Neuronal stem cell (in vitro differentiated cells): ENCODE measurements around the gene CC2D2B.

ENCODE experiments used
- DNase-seq: peaks from one replicate; pipeline ENCODE4 v3.0.0-alpha.2; 2013; ENCODE audit warnings: low spot score
- H2AFZ ChIP-seq: one replicate; pipeline ENCODE4 v1.6.1; 2013; ENCODE audit warnings: mild to moderate bottlenecking, low read length, inconsistent platforms
- H2AK5ac ChIP-seq: 2 replicates; pipeline ENCODE4 v1.6.1; 2013; ENCODE audit warnings: low read depth, mild to moderate bottlenecking, inconsistent platforms, low read length, moderate library complexity, mixed read lengths
- H2BK120ac ChIP-seq: 2 replicates; pipeline ENCODE4 v1.6.1; 2013; ENCODE audit warnings: low read depth, mild to moderate bottlenecking, inconsistent platforms, low read length, moderate library complexity, mixed read lengths
- H2BK12ac ChIP-seq: one replicate; pipeline ENCODE4 v1.6.1; 2013; ENCODE audit warnings: low read length, inconsistent platforms
- H2BK15ac ChIP-seq: 2 replicates; pipeline ENCODE4 v1.6.1; 2013; ENCODE audit warnings: mild to moderate bottlenecking, low read length, inconsistent platforms, mixed read lengths
- H2BK5ac ChIP-seq: one replicate; pipeline ENCODE4 v1.6.1; 2013; ENCODE audit warnings: inconsistent platforms, mild to moderate bottlenecking, low read length, moderate library complexity
- H3K14ac ChIP-seq: one replicate; pipeline ENCODE4 v1.6.1; 2013; ENCODE audit warnings: low read length, inconsistent platforms
- H3K18ac ChIP-seq: 2 replicates; pipeline ENCODE4 v1.6.1; 2013; ENCODE audit warnings: low read length, inconsistent platforms
- H3K23ac ChIP-seq: 2 replicates; pipeline ENCODE4 v1.6.1; 2013; ENCODE audit warnings: low read depth, mild to moderate bottlenecking, mixed read lengths, low read length, inconsistent platforms; ENCODE audit not compliant: poor library complexity
- H3K27ac ChIP-seq: replicated peaks from 3 replicates; pipeline ENCODE4 v1.5.1; 2013; ENCODE audit warnings: low read length, inconsistent platforms
- H3K27me3 ChIP-seq, 3 experiments: 2 replicates each; pipeline ENCODE4 v1.6.1; 2013; ENCODE audit warnings: low read length in 3 of 3, mild to moderate bottlenecking in 2 of 3, inconsistent platforms in 1 of 3, low read depth in 1 of 3, mixed read lengths in 1 of 3, moderate library complexity in 1 of 3; ENCODE audit not compliant: control insufficient read depth in 3 of 3, insufficient read depth in 3 of 3
- H3K36me3 ChIP-seq, 2 donors: replicated peaks in 1 of 2; 2 replicates each; pipeline ENCODE4 v1.6.1; 2013; ENCODE audit warnings: low read length in 2 of 2; ENCODE audit not compliant: control insufficient read depth in 2 of 2, insufficient read depth in 2 of 2
- H3K4ac ChIP-seq: 2 replicates; pipeline ENCODE4 v1.6.1; 2013; ENCODE audit warnings: inconsistent platforms, mild to moderate bottlenecking, low read length, moderate library complexity
- H3K4me1 ChIP-seq, 2 donors: 1 replicate in 1 of 2; 2 replicates in 1 of 2; pipeline ENCODE4 v1.6.1; 2013; ENCODE audit warnings: low read length in 2 of 2, low read depth in 1 of 2; ENCODE audit not compliant: control insufficient read depth in 2 of 2, insufficient read depth in 1 of 2
- H3K4me2 ChIP-seq: one replicate; pipeline ENCODE4 v1.6.1; 2013; ENCODE audit warnings: mild to moderate bottlenecking, low read length, inconsistent platforms; ENCODE audit not compliant: insufficient read depth, poor library complexity, severe bottlenecking
- H3K4me3 ChIP-seq, 2 donors: 2 replicates each; pipeline ENCODE4 v1.5.1; 2013; ENCODE audit warnings: low read length in 2 of 2, mild to moderate bottlenecking in 2 of 2, inconsistent platforms in 1 of 2, moderate library complexity in 1 of 2
- H3K79me1 ChIP-seq: one replicate; pipeline ENCODE4 v1.6.1; 2013; ENCODE audit warnings: low read depth, mild to moderate bottlenecking, inconsistent platforms, low read length, moderate library complexity
- H3K9ac ChIP-seq: one replicate; pipeline ENCODE4 v1.6.1; 2013; ENCODE audit warnings: mild to moderate bottlenecking, low read depth, low read length, inconsistent platforms; ENCODE audit not compliant: poor library complexity
- H3K9me3 ChIP-seq, 2 donors: replicated peaks in 1 of 2; 2 replicates each; pipeline versions ENCODE3 to v1.6.1; 2013; ENCODE audit warnings: low read length in 2 of 2, mild to moderate bottlenecking in 2 of 2, inconsistent platforms in 1 of 2, low read depth in 1 of 2, mixed read lengths in 1 of 2, moderate library complexity in 1 of 2; ENCODE audit not compliant: control insufficient read depth in 2 of 2, insufficient read depth in 1 of 2
- H4K8ac ChIP-seq: one replicate; pipeline ENCODE4 v1.6.1; 2013; ENCODE audit warnings: low read depth, mild to moderate bottlenecking, inconsistent platforms, low read length, moderate library complexity
- H4K91ac ChIP-seq: one replicate; pipeline ENCODE4 v1.6.1; 2013; ENCODE audit warnings: low read length, low read depth, mild to moderate bottlenecking, inconsistent platforms; ENCODE audit not compliant: poor library complexity
- WGBS, 2 donors: extraction: QIAGEN DNeasy Blood & Tissue Kit; methylation state at CpG; one replicate each; pipeline ENCODE4 v1.1.7; 2013; ENCODE audit warnings: missing lambda C conversion rate in 2 of 2, mixed read lengths in 1 of 2; ENCODE audit not compliant: insufficient read length in 2 of 2, insufficient replicate concordance in 1 of 2; ENCODE audit errors: extremely low coverage in 2 of 2; 5-methylcytosine and 5-hydroxymethylcytosine counted together
- small RNA-seq: library from polyadenylated mRNA; stranded (forward); fragments of <200 nt; extraction: miRNeasy Mini kit (QIAGEN cat#:217004); gene quantifications from one replicate; pipeline ENCODE3, GENCODE V24; 2013; ENCODE audit not compliant: insufficient read depth

CC2D2B gene

DNA sequence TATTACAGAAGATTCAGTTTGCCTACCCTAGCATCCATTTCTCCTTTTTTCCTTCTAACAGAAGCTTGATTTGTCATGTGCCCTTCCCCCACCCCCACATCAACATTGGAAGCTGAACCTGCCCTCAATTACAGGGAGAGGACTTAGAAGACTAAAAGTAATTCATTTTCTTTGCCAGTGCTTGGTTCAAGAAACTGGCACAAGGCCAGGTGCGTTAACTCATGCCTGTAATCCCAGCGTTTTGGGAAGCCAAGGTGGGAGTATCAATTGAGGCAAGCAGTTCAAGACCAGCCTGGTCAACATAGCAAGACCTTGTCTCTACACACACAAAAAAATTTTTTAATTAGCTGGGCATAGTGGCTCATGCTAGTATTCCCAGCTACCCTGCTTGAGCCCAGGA, 168.2 kb downstream of the CC2D2B start:
- no peak overlapping the region for H3K9ac ChIP-seq
- DNase-seq, result no peak
- no peaks in the 10 kb centered on the region for H3K27me3 ChIP-seq
- H2BK120ac ChIP-seq, result no peak overlapping the region
- H2BK12ac ChIP-seq, result no peak overlapping the region
- no peak overlapping the region for H3K23ac ChIP-seq
- no peaks in the 10 kb centered on the region for H3K36me3 ChIP-seq
- H4K8ac ChIP-seq, result no peak overlapping the region
- H2AK5ac ChIP-seq, result no peak overlapping the region
- no CpG with 5 or more reads among the region's 2 CpGs for WGBS, 2 donors
- no peaks in the 10 kb centered on the region for H3K4me1 ChIP-seq
- H3K4me3 ChIP-seq, result no peak overlapping the region
- no peak overlapping the region for H3K4ac ChIP-seq
- H2BK15ac ChIP-seq, result no peak overlapping the region
- no peak overlapping the region for H3K27ac ChIP-seq
- H3K4me2 ChIP-seq, result no peak overlapping the region
- H2AFZ ChIP-seq, result no peak overlapping the region
- no peaks in the 10 kb centered on the region for H3K9me3 ChIP-seq
- H4K91ac ChIP-seq, result no peak overlapping the region
- H3K14ac ChIP-seq, result no peak overlapping the region
- H3K18ac ChIP-seq, result no peak overlapping the region
- no peaks in the 10 kb centered on the region for H3K79me1 ChIP-seq
- no peak overlapping the region for H2BK5ac ChIP-seq

DNA sequence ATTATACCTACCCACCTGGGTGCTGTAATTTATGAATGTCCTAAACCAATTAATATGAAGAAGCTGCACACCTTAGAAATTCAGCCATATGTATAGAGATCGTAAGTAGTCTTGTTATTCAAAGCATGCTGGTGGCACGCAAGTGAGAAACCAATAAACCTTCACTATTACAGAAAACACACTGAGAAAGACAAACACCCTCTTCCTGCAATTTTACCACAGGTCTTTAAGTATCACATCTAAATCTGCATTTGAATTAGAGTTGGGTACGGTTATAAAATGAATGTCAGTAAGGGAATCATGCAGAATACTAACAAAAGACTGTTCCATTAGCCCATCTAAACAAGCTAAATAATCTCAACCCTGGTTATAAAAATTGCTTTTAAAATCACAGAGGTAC, 169.4 kb downstream of the CC2D2B start:
- no peak overlapping the region for H2BK120ac ChIP-seq
- H2AK5ac ChIP-seq, result no peak overlapping the region
- no peaks in the 10 kb centered on the region for H3K27me3 ChIP-seq
- H2AFZ ChIP-seq, result no peak overlapping the region
- H3K36me3 ChIP-seq, result no peaks in the 10 kb centered on the region
- H3K4me2 ChIP-seq, result no peak overlapping the region
- H3K79me1 ChIP-seq, result no peaks in the 10 kb centered on the region
- H2BK15ac ChIP-seq, result no peak overlapping the region
- no peak overlapping the region for H2BK12ac ChIP-seq
- no peak overlapping the region for H3K4ac ChIP-seq
- no peak overlapping the region for H3K9ac ChIP-seq
- no peaks in the 10 kb centered on the region for H3K4me1 ChIP-seq
- no peaks in the 10 kb centered on the region for H3K9me3 ChIP-seq
- WGBS, 2 donors, result no CpG with 5 or more reads among the region's 3 CpGs
- no peak overlapping the region for H3K18ac ChIP-seq
- no peak overlapping the region for H3K14ac ChIP-seq
- H4K8ac ChIP-seq, result no peak overlapping the region
- H4K91ac ChIP-seq, result no peak overlapping the region
- no peak overlapping the region for H3K23ac ChIP-seq
- no peak overlapping the region for H3K4me3 ChIP-seq
- DNase-seq, result no peak
- H2BK5ac ChIP-seq, result no peak overlapping the region
- H3K27ac ChIP-seq, result no peak overlapping the region

DNA sequence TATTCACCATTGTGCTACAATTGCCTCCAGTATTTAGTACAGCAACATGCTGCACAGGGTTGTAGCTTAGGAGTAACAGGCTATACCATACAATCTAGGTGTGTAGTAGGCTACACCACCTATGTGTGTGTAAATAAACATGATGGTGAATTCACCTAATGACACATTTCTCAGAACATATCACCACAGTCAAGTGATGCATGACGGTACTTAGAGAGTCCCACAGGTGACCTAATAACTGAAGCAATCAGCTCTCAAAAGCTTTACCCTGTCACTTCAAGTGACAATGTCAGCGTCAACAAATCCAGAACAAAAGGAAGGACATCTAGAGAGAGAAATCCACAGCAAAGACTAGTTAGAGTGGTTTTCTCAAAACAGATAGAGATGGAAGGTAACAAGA, 174.4 kb downstream of the CC2D2B start:
- no peak overlapping the region for H4K8ac ChIP-seq
- H3K27me3 ChIP-seq, result peaks cover 0 to 3% (median 0%) of the 10 kb centered on the region in 3 experiments
- H2AFZ ChIP-seq, result no peak overlapping the region
- WGBS, 2 donors, result no CpG with 5 or more reads among the region's 2 CpGs
- H2BK15ac ChIP-seq, result no peak overlapping the region
- no peaks in the 10 kb centered on the region for H3K36me3 ChIP-seq
- H4K91ac ChIP-seq, result no peak overlapping the region
- no peak overlapping the region for H3K4ac ChIP-seq
- no peak overlapping the region for H3K18ac ChIP-seq
- no peaks in the 10 kb centered on the region for H3K9me3 ChIP-seq
- H3K14ac ChIP-seq, result no peak overlapping the region
- H3K4me2 ChIP-seq, result no peak overlapping the region
- H3K4me3 ChIP-seq, result no peak overlapping the region
- H3K23ac ChIP-seq, result no peak overlapping the region
- no peak overlapping the region for H2AK5ac ChIP-seq
- H3K79me1 ChIP-seq, result no peaks in the 10 kb centered on the region
- no peak overlapping the region for H2BK120ac ChIP-seq
- no peaks in the 10 kb centered on the region for H3K4me1 ChIP-seq
- H2BK5ac ChIP-seq, result no peak overlapping the region
- H3K9ac ChIP-seq, result no peak overlapping the region
- no peak overlapping the region for H3K27ac ChIP-seq
- DNase-seq, result no peak
- H2BK12ac ChIP-seq, result no peak overlapping the region

Small RNA genes lying within 50 kb of the gene (small RNA-seq; reads per million reads assigned to genes)
- gene MIR3157, result 3.2 reads per million
